GM18868 (cell line): ENCODE measurements around the gene ARL3.

Experiments
- ATAC-seq: cut with Tn5 transposase; IDR thresholded peaks from one replicate; pipeline ENCODE4 v1.9.1; 2021; ENCODE audit warnings: mild to moderate bottlenecking, moderate library complexity; ENCODE audit not compliant: unreplicated experiment

Gene ARL3

DNA sequence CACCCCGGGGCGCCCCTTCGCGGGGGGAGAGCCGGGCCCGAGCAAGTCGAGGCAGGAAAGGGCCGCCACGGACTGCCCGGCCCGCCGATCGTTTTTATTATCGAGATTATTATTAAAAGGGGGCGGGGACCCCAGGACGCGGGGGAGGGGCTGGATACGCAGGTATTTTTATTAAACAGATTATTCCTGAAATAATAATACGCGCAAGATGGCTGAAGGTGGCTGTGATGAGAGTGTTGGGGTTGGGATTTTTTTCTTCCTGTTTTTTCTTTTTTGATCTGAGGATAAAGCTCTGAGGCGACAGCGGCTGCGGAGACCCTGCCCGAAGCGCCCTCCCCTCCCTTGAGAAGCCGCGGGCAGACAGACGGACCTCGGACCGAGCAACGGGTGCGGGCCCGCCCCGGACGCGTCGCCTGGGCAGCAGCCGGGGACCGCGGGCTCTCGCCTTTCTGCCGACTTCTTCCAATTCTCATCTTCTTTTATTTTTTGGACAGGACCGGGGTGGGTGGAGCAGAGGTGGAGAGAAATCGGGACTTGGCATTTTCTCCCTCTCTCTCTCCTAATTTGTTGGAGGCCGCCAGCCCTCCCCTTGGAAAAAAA, 71.4 kb downstream of the ARL3 start:
- ATAC-seq: no peak

DNA sequence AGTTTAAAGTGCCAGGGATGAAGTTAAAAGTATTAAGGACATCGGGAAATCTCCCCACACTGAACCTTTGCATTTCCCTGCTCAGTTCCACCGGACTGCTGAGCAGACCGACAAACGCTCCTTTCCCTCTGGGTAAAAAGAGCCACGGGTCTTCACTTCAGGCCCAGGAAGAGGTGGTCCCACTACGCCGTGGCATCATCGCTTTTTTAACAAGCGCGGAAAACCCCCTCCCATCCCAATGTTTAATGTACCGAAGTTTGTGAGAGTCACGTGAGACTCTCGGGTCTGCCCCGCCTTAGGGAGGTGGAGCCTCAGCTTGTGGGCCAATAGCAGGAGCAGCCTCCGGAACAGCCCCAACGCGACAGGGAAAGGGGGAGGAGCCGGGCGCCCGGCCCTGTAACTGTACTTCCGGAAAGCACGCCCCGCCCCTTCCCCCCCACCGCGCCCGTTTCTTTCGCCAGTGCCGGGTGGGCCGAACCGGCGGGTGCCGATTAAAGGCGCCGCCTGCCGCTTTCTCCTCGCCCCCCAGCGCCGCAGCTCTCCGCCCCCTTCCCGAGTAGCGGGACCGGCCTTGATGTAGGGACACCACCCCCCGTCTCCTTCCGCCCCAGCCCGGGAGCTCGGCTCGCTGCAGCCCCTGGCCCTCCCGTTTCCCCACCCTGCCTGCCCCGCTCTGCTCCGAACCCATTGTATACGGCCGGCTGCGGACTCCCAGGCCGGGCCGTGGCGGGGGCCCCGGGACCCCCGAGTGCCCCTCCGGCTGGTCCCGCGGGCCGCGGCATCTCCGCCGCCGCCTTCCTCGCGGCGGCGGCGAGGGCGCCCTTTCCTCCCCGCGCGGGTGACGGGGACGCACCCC, 72.1 kb downstream of the ARL3 start:
- peak; percentile 54 for ATAC-seq

DNA sequence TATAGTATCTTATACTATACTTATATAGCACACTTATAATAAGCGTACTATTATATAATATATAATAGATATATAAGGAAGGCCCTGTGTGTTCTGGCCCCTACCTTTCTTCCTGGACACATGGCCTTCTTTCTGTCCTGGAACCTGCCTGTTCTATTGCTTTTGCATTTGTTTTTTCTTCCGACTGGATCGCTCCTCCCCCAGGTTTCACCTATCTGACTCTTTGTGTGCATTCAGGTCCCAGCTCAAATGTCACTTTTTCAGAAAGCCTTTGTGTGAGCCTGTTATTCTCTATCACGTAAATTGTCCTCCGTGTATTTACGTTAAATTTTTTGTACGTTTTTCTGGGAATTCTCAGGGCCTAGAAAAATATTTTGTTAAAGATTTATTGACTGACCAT, 72.8 kb downstream of the ARL3 start:
- ATAC-seq: no peak

DNA sequence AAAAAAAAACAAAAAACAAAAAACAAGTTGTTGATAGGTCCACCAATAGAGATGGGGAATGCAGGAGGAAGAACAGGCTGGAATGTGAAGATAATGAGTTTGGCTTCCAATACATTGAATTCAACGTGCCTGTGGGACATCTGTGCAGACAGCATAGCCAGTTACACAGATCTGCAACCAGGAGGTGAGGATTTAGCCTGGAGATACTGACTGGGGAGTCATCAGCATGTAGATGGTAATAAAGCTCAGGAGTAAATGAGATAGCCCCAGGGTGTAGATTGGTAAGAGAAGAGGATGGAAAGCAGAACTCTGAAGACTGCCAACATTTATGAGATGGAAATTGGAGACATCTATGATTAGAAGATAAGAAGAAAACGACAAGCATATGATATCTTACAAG, 74.7 kb downstream of the ARL3 start:
- no peak for ATAC-seq

DNA sequence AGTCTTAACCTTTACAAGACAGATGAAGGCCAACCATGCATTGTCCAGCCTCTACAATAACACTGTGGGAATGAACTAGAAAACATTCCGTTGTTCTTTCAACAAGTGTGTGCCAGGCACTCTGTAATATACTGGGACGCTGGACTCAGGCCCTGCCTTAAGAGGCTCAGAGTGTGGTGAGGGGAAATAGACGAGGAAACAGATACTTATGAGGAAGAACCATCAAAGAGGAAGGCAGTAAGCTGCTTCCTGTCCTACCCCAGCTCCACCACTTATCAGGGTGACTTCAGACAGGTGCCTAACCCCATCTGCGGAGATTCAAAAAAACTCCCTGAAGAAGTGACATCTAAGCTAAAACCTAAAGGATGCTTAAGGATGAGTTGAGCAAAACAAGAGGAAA, 78.8 kb downstream of the ARL3 start:
- ATAC-seq: no peak

DNA sequence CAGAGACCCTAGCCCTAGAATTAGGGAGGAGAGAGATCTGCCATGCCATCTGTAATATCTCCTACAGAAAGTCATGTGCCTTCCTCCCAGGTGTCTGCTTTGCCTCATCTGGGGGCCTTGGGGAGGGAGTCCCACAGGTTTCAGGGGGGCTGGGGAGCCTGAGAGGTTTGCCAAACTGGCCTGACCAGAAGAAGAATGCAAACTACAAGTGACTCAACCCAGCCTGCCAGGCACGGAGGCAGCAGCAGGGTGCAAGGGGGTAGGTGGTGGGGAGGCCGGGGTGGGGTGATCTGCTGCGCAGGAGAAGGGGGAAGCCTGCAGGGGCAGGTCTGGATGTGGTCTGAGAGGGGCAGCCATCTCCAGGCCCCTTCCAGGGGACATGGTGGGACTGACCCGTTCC, 79.5 kb downstream of the ARL3 start:
- no peak for ATAC-seq

DNA sequence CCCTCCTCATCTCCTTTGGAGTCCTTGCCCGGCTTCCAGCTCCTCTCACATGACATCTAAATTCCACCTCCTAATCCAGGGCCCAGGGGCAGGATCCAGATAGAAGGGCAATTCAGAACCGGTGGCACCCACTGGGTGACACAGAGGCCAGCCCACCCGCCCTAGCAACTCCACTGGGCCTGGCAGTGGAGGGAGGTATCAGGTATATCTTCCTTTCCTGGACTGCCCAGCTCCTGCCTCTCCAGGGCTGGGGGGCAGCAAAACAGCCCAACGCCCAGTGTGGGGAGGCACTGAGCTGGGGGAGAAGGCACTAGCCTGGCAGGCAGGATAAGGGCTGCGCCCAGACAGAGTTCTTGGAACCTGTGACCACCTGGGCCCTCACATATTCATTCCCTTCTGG, 80.3 kb downstream of the ARL3 start:
- ATAC-seq: no peak

DNA sequence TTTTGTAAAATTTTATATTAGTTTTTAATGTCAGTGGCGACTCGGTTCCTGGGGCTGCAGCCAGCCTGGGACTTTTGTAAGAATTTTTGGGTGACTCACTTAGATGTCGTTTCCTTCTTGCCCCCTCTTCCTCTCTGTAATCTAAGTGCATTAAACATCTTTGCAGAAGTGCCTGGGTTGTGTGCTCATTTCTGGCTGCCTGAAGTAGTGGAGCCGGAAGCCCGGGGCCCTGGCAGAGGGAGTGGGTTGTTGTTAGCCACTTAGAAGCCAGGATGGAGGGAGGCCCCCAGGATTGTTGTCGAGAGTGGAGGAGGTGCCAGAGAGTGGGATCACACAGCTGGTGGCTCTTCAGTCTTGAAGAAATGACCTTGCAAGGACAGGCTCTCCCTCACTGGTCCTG, 80.9 kb downstream of the ARL3 start:
- no peak for ATAC-seq

DNA sequence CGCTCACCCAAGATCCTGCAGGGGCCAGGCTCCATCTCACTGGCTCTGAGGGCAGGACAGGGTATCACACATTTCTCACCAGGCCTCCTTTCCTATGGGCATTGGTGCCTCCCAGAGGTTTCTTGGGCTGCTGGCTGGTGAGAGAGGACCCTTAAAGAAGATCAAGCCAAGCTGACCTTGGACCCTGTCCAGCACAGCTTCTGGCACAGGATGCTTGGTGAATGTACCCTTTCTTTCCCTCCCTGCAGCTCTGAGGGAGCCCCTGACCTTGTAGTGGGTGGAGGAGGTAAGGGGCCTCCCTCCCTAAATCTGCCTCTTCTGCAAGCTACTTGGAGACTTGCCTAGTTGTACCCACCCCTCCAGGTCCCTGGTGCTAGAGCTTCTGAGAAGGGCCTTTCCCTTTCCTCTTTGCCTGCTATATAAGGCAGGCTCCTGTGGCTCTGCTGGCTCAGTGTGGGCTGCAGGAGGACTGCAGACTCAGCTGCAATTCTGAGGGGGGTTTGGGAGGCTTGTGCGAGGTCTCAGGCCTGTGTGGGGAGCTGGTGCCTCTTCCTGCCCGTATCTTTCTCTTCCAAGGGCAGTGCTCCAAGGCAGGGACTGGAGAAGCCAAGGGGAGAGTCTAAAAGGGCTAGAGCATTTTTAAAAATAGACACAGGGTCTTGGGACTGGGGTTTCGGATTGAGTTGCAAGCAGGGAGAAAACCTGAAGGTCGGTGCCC, 81.6 kb downstream of the ARL3 start:
- ATAC-seq: no peak

DNA sequence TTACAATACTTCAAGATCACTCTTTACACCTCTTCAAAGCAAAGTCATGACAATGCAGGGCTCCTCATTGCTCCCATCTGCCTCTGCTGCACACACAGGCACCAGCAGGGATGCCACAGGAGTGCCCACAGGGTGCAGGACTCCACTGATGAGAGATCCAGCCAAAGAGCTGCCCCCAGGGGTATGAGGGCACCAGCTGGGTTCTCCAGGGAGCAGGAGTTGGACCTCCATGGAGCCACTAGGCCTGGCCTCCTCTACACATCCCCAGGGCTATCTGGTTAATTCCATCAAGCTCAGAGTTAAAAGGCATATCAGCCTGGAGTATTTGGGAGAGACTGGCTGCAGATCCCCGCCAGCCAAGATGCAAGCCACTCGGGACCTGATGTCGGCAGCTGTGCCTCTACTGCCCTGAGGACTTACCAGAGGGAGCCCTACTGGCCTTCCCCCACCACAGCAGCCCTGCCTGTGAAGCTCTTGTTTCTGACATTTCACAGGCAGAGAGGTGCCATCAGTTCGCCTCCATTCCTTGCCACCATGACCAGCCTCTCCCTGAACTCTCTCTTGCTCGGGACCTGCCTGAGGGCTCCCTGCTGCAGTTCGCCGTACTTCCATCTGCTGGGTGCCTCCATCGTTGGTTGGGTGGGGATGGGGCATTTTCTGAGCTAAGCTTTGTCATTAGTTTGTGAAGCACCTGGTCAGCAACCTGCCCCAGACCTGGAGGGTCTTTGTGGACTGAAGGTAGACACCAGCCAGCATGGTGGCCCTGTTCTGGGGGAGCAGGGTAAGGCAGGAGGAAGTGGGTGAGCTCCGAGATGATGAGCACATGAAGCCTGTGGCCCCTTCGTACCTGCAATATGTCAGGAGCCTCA, 82.4 kb downstream of the ARL3 start:
- ATAC-seq: no peak

DNA sequence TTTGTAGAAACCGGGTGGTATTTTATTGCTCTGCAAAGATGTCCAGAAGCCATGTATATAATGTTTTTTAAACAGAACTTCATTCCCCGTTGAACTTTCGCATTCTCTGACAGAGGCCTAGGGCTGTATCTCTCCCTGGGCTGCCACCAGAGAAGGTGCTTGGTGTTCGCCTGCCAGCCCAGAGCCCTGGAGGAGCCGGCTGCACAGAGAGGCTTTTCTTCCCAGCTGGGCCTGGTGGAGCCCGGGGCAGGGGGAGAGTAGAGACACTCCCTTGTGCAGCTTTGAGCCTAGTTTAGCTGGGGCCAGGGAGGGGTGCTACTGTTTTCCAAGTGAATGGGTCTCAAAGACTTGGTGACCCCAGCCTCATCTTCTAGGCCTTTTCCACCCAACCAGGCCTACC, 83.5 kb downstream of the ARL3 start:
- no peak for ATAC-seq

DNA sequence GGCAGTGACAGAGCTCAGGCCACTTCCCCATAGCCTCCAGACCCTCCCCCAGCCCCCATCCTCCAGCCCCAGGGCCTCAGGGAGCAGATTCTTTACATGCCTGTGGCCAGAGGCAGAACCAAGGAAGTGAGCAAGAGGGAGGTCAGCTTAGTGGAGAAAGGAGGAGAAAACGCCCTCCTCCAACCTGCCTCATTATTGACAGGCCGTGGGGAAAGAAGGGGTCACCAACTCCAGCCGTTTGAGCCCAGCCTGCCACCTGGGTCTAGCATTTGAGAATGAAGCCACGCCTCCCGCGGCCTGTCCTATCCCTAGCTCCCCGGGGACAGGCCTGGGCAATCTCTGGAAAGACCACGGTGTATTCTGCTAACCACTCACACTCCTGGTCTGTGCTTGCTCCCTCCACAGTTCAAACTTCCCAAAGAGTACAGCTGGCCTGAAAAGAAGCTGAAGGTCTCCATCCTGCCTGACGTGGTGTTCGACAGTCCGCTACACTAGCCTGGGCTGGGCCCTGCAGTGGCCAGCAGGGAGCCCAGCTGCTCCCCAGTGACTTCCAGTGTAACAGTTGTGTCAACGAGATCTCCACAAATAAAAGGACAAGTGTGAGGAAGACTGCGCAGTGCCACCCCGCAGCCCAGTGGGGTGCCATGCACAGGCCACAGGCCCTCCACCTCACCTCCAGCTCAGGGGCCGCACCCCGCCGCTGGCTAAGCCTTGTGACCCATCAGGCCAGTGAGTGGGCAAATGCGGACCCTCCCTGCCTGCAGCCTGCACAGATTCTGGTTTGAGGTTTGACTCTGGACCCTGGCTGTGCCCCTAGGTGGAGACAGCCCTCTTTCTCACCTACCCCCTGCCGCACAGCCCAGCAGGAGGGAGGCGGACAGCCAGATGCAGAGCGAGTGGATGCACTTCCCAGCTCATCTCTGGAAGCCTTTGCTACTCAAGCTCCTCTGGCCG, 84.3 kb downstream of the ARL3 start:
- ATAC-seq: no peak

DNA sequence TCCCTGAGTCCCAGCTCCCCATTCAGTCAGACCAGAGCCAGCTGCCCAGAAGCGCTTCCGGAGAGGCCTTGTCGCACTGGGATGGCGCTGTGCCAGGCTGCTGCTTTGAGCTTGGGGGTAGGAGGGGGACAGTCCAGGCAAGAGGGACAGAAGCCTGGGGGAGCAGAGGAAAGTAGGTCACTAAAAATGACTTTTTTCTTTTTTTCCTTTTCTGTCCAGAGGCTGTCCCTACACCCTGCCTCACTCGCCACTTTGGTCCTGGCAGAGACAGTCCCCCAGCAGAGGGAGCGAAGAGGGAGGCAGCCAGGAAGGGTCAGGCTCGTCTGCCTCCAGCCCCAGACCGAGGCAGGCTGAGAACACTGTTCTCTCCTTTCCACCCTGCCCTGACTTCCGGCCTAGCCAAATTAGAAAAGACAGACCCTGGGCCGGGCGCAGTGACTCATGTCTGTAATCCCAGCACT, 85.7 kb downstream of the ARL3 start:
- ATAC-seq: no peak

DNA sequence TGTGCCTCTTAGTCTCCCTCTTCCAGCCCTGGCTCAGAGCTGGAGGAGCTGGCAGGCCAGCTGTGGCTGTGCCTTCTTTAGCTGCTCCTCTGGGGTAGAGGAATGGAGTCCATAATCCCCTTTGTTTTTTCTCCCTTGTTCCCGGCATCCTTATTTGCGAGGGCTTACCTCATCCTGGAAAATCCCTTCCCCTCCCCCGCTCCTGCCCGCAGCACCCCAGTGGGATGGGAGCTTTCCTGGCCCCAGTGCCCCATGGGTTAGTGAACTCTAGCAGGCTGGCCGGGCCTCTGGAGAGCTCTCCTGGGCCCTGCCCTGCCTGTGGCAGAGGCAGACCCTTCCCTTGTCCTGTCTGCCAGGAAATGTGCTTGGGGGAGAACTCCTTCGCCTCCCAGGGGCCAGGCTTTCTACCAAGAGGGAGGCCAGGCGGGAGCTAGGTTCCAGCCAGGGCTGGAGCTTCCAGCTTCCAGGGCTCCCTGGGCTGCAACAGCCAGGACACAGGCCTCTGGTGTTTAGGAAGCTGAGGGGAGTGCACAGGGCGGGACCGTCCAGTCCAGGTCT, 86.4 kb downstream of the ARL3 start:
- no peak for ATAC-seq

DNA sequence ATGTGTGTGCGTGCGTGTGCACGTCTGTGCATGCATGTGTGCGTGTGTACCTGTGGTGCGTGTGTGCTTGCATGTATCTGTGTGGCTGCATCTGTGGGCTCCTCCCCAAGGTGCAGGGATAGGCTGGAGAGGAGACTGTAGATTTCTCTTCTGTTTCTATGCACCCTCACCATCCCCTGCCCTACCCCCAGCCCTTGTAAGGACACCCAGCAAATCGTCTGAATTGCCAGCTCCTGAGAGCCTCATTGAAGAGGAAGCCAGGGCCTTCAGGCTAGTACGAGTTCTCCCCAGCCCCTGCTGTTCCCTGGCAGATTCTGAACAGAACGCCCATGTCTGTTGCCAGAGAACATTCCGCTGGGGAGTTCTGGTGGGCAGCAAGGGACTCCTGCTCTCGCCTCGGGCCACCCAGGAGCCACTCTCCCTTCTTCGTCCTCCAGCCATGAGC, 86.9 kb downstream of the ARL3 start:
- ATAC-seq: no peak

DNA sequence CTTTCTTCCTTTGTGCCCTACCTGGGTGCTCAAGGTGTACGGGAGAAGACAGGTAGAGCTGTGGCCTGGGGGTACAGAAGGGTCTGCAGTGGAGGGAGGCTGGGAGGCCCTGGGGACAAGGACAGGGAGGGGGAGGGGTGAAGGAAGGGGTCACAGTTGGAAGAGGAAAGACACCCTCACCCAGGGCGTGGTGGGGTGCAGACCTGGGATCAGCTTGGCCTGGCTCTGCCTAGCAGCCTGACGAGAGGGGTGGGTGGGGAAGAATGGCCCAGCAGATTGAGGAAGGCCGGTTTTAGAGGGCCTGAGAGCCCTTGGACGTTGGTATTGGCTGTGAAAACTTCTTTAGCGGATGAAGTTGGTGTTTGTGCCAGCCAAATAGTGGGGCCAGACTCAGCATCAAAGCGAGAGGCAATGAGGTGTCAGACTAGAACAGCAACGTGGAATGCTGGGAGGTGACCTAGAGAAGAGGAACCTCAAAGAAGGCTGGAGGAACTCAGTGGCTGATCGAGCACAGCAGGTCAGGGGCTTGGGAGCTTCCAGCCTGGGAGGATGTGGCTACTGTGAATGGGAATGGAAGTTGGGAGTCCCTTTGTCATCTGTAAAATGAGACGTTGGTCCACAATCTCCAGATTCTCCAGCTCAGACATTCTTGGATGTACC, 88.0 kb downstream of the ARL3 start:
- no peak for ATAC-seq

DNA sequence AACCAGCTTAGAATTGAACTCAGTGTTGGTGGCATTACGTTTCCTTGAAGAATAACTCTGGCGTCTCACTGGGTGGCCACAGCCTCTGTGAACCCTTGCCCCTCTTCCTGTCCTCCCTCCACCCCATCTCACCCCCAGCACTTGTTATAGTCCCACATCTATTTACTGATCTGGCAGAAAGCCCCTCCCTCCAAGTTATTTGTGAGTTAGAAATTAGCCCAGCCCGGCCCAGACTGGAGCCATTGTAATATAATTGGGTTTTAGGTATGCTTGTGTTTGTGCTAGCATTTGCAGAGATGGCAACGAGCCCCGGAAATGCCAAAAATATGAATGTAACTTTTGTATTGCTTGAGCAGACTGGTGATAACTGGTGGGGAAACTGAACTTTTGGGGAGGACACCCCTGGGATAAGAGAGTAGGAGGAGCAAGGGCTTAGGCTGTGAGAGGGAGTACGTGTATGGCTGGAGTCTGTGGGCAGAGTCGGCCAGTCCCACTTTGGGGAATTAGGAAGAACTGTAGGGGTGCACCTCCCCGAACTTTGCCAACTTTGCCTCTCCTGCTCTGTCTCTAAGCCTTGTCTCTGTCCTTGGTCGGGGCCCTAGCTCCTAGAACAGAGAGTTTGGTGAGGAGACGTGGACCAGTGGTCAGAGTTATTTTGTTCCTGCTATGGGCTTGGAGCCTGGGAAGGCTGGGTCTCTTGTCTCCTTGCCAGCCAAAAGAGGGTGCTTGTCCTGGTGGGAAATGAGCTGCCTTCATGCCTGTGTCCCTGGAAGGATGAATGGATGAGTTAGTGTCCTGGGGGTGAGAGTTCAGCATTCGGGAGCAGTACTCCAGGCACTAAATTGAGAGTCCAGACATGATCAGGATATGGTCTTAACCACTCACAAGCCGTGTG, 89.2 kb downstream of the ARL3 start:
- ATAC-seq: no peak

DNA sequence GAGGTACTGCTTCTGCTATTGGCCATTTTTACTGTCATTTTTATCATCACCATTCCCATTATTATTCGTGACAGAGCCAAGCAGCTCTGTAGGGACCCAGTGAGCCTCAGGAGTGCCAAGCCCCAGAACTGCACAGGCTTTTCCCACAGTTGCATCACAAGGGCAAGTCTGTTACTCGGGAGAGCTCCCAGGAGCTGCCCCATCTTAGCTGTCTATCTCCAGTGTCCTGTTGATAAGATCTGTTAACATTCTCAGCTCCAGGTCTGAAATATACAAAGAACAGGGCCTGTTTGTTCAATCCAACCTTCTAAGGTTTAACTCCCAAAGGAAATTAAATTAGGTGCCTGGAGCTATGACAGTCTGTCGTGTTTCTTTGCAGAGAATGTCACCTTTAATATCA, 90.1 kb downstream of the ARL3 start:
- ATAC-seq: no peak
